HUDEP-2 (cell line): ENCODE data around the gene DEFB112.

Experiments used
- DNase-seq, 76 experiments: peaks; one replicate each; lab custom pipeline; 2025; ENCODE audit not compliant: unreplicated experiment in 76 of 76; lab: John Stamatoyannopoulos, UW

The DEFB112 gene

GRCh38 chr6:50003139-50003538 lies 46.6 kb downstream of the DEFB112 start:
- no peak for DNase-seq

GRCh38 chr6:49995278-49995677 lies 54.5 kb downstream of the DEFB112 start:
- DNase-seq = no peak
